GM23338 (cell line): ENCODE results near the gene NCOA1. TPM values are rescaled to one million over a fixed set of nuclear protein-coding genes. Genes with fewer than 3 reads are reported as not detected.

ENCODE experiments used
- ATAC-seq: fragments of 200-7000 bp; cut with Tn5 transposase; 3 replicates; pipeline ENCODE4 v1.9.1; 2020
- DNase-seq: peaks from one replicate; pipeline ENCODE4 v3.0.0-alpha.2; 2015; ENCODE audit warnings: low spot score
- H2AFZ ChIP-seq: fragments of 200-600 bp; sonication (generic); 2 replicates; pipeline ENCODE4 v1.8.0; 2016; ENCODE audit warnings: antibody characterized with exemption, mild to moderate bottlenecking, moderate library complexity
- H3F3A ChIP-seq: fragments of 200-600 bp; sonication (generic); replicated peaks from 2 replicates; pipeline ENCODE4 v1.8.0; 2017; ENCODE audit warnings: antibody characterized with exemption, mixed run types, low read depth
- H3K27ac ChIP-seq: fragments of 200-600 bp; sonication (generic); 2 replicates; pipeline ENCODE4 v1.6.1; 2016; ENCODE audit warnings: low read depth
- H3K27me3 ChIP-seq: fragments of 200-600 bp; sonication (generic); 2 replicates; pipeline ENCODE4 v1.8.0; 2016; ENCODE audit warnings: mild to moderate bottlenecking, mixed run types, moderate library complexity; ENCODE audit not compliant: insufficient read depth
- H3K36me3 ChIP-seq: fragments of 200-600 bp; sonication (generic); 2 replicates; pipeline ENCODE4 v1.8.0; 2016; ENCODE audit warnings: mild to moderate bottlenecking; ENCODE audit not compliant: insufficient read depth
- H3K4me1 ChIP-seq: fragments of 200-600 bp; sonication (generic); 2 replicates; pipeline ENCODE4 v1.8.0; 2016; ENCODE audit warnings: mild to moderate bottlenecking, moderate library complexity; ENCODE audit not compliant: insufficient read depth
- H3K4me2 ChIP-seq: fragments of 200-600 bp; sonication (generic); 2 replicates; pipeline ENCODE4 v1.7.1; 2017; ENCODE audit warnings: mixed run types
- H3K4me3 ChIP-seq: fragments of 200-600 bp; sonication (generic); 2 replicates; pipeline ENCODE4 v1.6.1; 2016; ENCODE audit warnings: mixed run types
- H3K79me2 ChIP-seq: fragments of 200-600 bp; sonication (generic); replicated peaks from 2 replicates; pipeline ENCODE4 v1.8.0; 2017; ENCODE audit warnings: mild to moderate bottlenecking; ENCODE audit not compliant: insufficient read depth
- H3K9me2 ChIP-seq: fragments of 200-600 bp; sonication (generic); 2 replicates; pipeline ENCODE4 v1.8.0; 2017; ENCODE audit not compliant: insufficient read depth
- H4K20me1 ChIP-seq: fragments of 200-600 bp; sonication (generic); replicated peaks from 2 replicates; pipeline ENCODE4 v1.8.0; 2017; ENCODE audit warnings: mild to moderate bottlenecking; ENCODE audit not compliant: insufficient read depth
- H3K27ac Mint-ChIP-seq: 2 replicates; pipeline ENCODE4 v1.8.0; 2020; ENCODE audit warnings: inconsistent platforms, mild to moderate bottlenecking, moderate library complexity, mixed read lengths
- H3K27me3 Mint-ChIP-seq: 3 replicates; pipeline ENCODE4 v1.8.0; 2022; ENCODE audit warnings: low read depth, mild to moderate bottlenecking, moderate library complexity, mixed read lengths, inconsistent platforms; ENCODE audit not compliant: insufficient read depth, poor library complexity
- H3K36me3 Mint-ChIP-seq: 3 replicates; pipeline ENCODE4 v1.8.0; 2021; ENCODE audit warnings: low read depth, mild to moderate bottlenecking, inconsistent platforms, moderate library complexity, mixed read lengths
- H3K4me1 Mint-ChIP-seq: 3 replicates; pipeline ENCODE4 v1.8.0; 2020; ENCODE audit warnings: mild to moderate bottlenecking, inconsistent platforms, mixed read lengths
- H3K4me3 Mint-ChIP-seq: 3 replicates; pipeline ENCODE4 v1.8.0; 2021; ENCODE audit warnings: moderate library complexity, mild to moderate bottlenecking, inconsistent platforms, mixed read lengths
- H3K9me3 Mint-ChIP-seq: 3 replicates; pipeline ENCODE4 v1.8.0; 2020; ENCODE audit warnings: moderate library complexity, mild to moderate bottlenecking, inconsistent platforms, mixed read lengths
- CREB1 ChIP-seq: fragments of 250-450 bp; sonication (Bioruptor Pico); IDR thresholded peaks from 2 replicates; pipeline ENCODE4 v1.5.0; 2020; ENCODE audit warnings: low read depth, mild to moderate bottlenecking, moderate library complexity
- EZH2 ChIP-seq: fragments of 200-600 bp; sonication (generic); IDR thresholded peaks from one replicate; pipeline ENCODE4 v1.8.0; 2017; ENCODE audit warnings: antibody characterized with exemption, mild to moderate bottlenecking, low read depth; ENCODE audit not compliant: unreplicated experiment
- EZH2phosphoT487 ChIP-seq: fragments of 200-600 bp; sonication (generic); IDR thresholded peaks from one replicate; pipeline ENCODE4 v1.8.1; 2018; ENCODE audit warnings: antibody characterized with exemption; ENCODE audit not compliant: unreplicated experiment
- JUNB ChIP-seq: IDR thresholded peaks from one replicate; pipeline ENCODE4 v1.6.1; 2016; ENCODE audit warnings: antibody characterized with exemption; ENCODE audit not compliant: unreplicated experiment
- NANOG ChIP-seq: IDR thresholded peaks from 2 replicates; pipeline ENCODE4 v1.6.1; 2016; ENCODE audit warnings: antibody characterized with exemption, borderline replicate concordance
- POLR2AphosphoS5 ChIP-seq: IDR thresholded peaks from 2 replicates; pipeline ENCODE4 v1.6.1; 2016; ENCODE audit warnings: antibody characterized with exemption, low read depth
- REST ChIP-seq: IDR thresholded peaks from one replicate; pipeline ENCODE4 v1.6.1; 2018; ENCODE audit warnings: antibody characterized with exemption; ENCODE audit not compliant: unreplicated experiment
- STAT1 ChIP-seq: IDR thresholded peaks from one replicate; pipeline ENCODE4 v1.6.1; 2016; ENCODE audit warnings: antibody characterized with exemption; ENCODE audit not compliant: unreplicated experiment
- ZNF114 ChIP-seq: fragments of 250-450 bp; sonication (Bioruptor Pico); IDR thresholded peaks from 2 replicates; pipeline ENCODE4 v1.5.0; 2020; ENCODE audit warnings: mild to moderate bottlenecking, moderate library complexity
- ZNF331 ChIP-seq: fragments of 250-450 bp; sonication (Bioruptor Pico); IDR thresholded peaks from 2 replicates; pipeline ENCODE4 v1.5.0; 2020; ENCODE audit warnings: low read depth, mild to moderate bottlenecking, moderate library complexity
- ZNF462 ChIP-seq: fragments of 250-450 bp; sonication (Bioruptor Pico); IDR thresholded peaks from 2 replicates; pipeline ENCODE4 v1.5.0; 2020; ENCODE audit warnings: mild to moderate bottlenecking, moderate library complexity
- polyA plus RNA-seq: library from polyadenylated mRNA; unstranded; fragments of >200 nt; fragmentation: Nextera tagmentation; extraction: Ambion mirVana; gene quantifications from 2 replicates; pipeline ENCODE4 v1.2.1, GENCODE V29; 2016
- total RNA-seq: library from RNA; depleted of rRNA; stranded (reverse); fragments of >200 nt; shearing (Covaris generic); gene quantifications from 2 replicates; pipeline ENCODE4 v1.2.3, GENCODE V29; 2014
- TF ChIP-seq, protein P1 (sequence below), 2 experiments: fragments of 200-600 bp in 1 of 2; sonication (generic) in 1 of 2; conservative IDR thresholded peaks; 2 replicates each; pipeline versions ENCODE4 v1.5.1 to v1.6.1; 2016 to 2017; ENCODE audit warnings: antibody characterized with exemption in 2 of 2, low read depth in 2 of 2, mild to moderate bottlenecking in 2 of 2, moderate library complexity in 1 of 2
- TF ChIP-seq, protein P2 (sequence below): IDR thresholded peaks from 2 replicates; pipeline ENCODE4 v1.6.1; 2016; ENCODE audit warnings: antibody characterized with exemption

Gene NCOA1
- total and polyA plus RNA-seq, 2 experiments from 2014 or later = 7.1 to 15.1 TPM

GRCh38 chr2:24722141-24722790 lies 231.2 kb downstream of the NCOA1 start:
- no peak for DNase-seq
- Histone ChIP-seq H3F3A (no peaks in the 10 kb centered on the region), H3K4me2 (no peak overlapping the region), H3K36me3 (no peaks in the 10 kb centered on the region), H2AFZ (no peak overlapping the region), H3K9me2 (no peaks in the 10 kb centered on the region), H3K79me2 (no peaks in the 10 kb centered on the region), H3K27ac (no peak overlapping the region), H3K4me1 (no peaks in the 10 kb centered on the region), H3K4me3 (no peak overlapping the region), H3K27me3 (no peaks in the 10 kb centered on the region), H4K20me1 (no peaks in the 10 kb centered on the region)
- no peaks in the 10 kb centered on the region for H3K9me3 Mint-ChIP-seq
- H3K36me3 Mint-ChIP-seq = no peaks in the 10 kb centered on the region; the same call in 2 of the 3 replicates
- no peaks in the 10 kb centered on the region for H3K27me3 Mint-ChIP-seq
- ATAC-seq = no peak
- H3K4me3 Mint-ChIP-seq = no peak overlapping the region
- H3K4me1 Mint-ChIP-seq = no peaks in the 10 kb centered on the region
- TF ChIP-seq CREB1 (CRISPR knock-in tag) (no peak), JUNB (no peak), REST (no peak), POLR2AphosphoS5 (no peak), ZNF462 (CRISPR knock-in tag) (no peak), STAT1 (no peak), ZNF114 (CRISPR knock-in tag) (no peak), ZNF331 (CRISPR knock-in tag) (no peak), EZH2 (no peak), NANOG (no peak), EZH2phosphoT487 (no peak)
- TF ChIP-seq, protein P1, sequence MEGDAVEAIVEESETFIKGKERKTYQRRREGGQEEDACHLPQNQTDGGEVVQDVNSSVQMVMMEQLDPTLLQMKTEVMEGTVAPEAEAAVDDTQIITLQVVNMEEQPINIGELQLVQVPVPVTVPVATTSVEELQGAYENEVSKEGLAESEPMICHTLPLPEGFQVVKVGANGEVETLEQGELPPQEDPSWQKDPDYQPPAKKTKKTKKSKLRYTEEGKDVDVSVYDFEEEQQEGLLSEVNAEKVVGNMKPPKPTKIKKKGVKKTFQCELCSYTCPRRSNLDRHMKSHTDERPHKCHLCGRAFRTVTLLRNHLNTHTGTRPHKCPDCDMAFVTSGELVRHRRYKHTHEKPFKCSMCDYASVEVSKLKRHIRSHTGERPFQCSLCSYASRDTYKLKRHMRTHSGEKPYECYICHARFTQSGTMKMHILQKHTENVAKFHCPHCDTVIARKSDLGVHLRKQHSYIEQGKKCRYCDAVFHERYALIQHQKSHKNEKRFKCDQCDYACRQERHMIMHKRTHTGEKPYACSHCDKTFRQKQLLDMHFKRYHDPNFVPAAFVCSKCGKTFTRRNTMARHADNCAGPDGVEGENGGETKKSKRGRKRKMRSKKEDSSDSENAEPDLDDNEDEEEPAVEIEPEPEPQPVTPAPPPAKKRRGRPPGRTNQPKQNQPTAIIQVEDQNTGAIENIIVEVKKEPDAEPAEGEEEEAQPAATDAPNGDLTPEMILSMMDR (conservative IDR thresholded peaks at IDR 0.05; ENCODE audit: low read depth in 2 of 2) = no peak
- TF ChIP-seq, protein P2, sequence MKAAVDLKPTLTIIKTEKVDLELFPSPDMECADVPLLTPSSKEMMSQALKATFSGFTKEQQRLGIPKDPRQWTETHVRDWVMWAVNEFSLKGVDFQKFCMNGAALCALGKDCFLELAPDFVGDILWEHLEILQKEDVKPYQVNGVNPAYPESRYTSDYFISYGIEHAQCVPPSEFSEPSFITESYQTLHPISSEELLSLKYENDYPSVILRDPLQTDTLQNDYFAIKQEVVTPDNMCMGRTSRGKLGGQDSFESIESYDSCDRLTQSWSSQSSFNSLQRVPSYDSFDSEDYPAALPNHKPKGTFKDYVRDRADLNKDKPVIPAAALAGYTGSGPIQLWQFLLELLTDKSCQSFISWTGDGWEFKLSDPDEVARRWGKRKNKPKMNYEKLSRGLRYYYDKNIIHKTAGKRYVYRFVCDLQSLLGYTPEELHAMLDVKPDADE = no peak
- no peak overlapping the region for H3K27ac Mint-ChIP-seq
